HG03280 (cell line): Measurements from ENCODE around the gene GRN.
"Not testable (repeated sequence)": the region's sequence is repeated elsewhere in the genome, so short reads cannot be mapped to it uniquely, and the experiment has no call there.

Source experiments
- ATAC-seq: cut with Tn5 transposase; IDR thresholded peaks from one replicate; pipeline ENCODE4 v1.9.1; 2021; ENCODE audit warnings: mild to moderate bottlenecking, moderate library complexity; ENCODE audit not compliant: unreplicated experiment

GRN gene

DNA sequence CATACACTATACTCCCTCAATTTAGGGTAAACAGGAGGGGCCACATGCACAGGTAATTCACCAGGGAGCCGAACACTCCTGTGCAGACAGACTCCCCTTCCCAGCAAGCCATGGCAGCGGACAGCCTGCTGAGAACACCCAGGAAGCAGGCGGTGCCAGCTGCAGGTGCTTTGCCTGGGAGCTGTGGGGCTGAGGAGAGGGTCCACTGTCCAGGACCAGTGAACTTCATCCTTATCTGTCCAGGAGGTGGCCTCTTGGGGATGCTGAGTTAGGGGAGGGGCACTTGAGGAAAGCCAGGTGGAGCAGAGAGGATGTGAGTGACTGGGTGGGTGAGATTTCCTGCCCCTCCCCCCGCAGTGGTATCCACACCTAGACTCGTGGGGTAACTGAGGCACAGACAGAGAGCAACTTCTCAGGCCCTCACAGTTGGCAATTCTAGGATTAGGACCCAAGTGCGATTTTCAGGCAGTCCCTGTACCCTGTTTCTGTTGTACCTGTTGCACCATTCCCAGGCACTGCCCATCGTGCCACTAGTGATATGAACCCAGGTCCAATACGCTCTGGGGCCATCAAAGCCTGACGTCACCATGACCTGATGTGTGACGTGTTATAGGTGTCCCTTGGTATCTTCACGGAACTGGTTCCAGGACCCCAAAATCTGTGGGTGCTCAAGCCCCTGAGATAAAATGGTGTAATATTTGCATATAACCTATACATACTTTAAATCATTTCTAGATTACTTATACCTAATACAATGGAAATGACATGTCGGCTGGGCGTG is 1.2 kb downstream of the GRN start:
- ATAC-seq = no peak

GRCh38 chr17:44347206-44348055 is 2.3 kb downstream of the GRN start:
- not testable (repeated sequence) for ATAC-seq

DNA sequence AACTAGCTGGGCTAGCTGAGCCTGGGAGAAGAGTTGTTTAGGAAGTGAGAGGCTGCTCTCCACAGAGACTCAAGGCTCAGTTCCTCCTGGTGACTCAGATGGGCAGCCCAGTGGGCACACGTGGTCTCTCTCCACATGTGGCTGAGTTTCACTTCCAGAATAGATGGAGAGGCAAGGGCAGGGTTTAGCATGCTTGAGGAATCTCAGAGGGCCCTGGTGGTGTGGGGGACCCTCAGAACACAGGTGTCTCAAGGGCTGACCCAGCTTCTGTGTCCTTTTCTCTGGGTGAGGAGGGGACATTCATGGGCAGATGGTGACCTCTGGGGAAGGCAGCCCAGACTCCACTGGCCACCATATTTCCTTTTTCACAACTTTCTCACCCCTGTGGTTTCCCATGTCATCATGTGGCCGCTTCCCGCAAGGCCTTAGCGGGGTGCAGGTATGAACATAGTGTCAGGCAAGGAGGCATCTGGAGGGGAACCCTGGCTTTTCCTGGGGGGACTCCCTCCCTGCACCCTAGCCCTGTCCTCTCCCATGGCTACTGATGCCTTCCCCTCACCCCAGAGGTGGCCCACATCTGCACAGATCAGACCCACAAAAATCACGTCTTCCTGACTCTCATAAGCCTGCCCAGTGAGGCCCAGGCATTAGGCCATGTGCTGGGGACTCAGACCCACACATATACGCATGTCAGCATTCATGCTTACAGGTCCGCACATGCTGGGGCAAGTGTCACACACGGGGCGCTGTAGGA is 3.3 kb downstream of the GRN start:
- ATAC-seq = no peak

- no peak for ATAC-seq
Measured at GRCh38 chr17:44348988-44349364, 3.9 kb downstream of the GRN start.

- no peak for ATAC-seq
Measured at GRCh38 chr17:44349553-44350070, 4.5 kb downstream of the GRN start.

DNA sequence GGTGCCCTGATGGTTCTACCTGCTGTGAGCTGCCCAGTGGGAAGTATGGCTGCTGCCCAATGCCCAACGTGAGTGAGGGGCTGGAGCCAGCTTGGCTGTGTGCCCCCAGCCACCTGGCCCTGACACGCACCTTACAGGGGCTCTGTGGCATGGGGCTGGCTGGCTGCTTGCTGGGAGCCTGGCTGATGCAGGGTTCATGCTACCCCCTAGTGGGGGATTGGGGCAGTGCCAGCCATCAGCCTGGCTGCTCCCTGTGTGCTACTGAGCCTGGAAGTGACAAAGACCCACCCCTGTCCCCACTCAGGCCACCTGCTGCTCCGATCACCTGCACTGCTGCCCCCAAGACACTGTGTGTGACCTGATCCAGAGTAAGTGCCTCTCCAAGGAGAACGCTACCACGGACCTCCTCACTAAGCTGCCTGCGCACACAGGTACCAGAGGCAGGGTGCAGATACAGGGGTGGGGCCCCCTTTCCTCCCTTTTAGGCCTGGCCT is 5.7 kb downstream of the GRN start:
- ATAC-seq = no peak

DNA sequence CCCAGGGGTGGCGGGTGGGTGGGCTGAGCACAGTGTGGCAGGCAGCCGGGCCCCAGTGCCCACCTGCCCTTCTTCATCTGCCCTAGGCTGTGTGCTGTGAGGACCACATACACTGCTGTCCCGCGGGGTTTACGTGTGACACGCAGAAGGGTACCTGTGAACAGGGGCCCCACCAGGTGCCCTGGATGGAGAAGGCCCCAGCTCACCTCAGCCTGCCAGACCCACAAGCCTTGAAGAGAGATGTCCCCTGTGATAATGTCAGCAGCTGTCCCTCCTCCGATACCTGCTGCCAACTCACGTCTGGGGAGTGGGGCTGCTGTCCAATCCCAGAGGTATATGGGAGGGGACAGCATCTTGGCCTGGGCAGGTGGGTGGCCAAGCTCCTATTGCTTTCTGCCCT is 6.4 kb downstream of the GRN start:
- ATAC-seq = no peak

GRCh38 chr17:44351961-44352827 is 7.1 kb downstream of the GRN start:
- no peak for ATAC-seq

DNA sequence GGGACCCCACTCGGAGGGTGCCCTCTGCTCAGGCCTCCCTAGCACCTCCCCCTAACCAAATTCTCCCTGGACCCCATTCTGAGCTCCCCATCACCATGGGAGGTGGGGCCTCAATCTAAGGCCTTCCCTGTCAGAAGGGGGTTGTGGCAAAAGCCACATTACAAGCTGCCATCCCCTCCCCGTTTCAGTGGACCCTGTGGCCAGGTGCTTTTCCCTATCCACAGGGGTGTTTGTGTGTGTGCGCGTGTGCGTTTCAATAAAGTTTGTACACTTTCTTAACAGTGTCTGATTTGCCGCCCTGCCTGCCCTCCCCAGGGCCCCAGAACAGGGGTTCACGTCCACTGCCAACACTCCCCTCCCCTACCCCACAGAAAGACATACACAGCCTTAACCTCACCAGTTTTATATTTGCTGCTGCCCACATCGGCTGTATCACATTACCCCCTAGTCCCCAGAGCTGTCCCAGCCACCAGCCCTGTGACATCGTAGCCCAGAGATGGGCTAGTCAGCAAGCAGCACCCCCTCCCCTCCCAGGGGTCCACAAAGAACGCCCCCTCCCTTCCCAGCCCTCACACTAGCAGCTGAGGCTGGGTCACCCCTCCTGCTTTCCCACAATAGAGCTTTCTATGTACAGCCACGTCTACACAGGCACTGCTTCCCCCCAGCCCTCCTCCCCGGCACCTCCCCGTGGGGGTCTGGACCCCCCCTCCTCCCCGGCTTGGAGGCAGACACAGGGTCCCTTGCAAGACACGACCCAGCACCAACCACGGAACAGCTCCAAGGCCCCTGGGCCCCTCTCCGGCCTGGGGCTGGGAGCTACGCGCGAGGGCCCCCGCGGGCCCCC is 7.9 kb downstream of the GRN start:
- ATAC-seq = no peak

- no peak for ATAC-seq
Measured at GRCh38 chr17:44353672-44354331, 8.7 kb downstream of the GRN start.

DNA sequence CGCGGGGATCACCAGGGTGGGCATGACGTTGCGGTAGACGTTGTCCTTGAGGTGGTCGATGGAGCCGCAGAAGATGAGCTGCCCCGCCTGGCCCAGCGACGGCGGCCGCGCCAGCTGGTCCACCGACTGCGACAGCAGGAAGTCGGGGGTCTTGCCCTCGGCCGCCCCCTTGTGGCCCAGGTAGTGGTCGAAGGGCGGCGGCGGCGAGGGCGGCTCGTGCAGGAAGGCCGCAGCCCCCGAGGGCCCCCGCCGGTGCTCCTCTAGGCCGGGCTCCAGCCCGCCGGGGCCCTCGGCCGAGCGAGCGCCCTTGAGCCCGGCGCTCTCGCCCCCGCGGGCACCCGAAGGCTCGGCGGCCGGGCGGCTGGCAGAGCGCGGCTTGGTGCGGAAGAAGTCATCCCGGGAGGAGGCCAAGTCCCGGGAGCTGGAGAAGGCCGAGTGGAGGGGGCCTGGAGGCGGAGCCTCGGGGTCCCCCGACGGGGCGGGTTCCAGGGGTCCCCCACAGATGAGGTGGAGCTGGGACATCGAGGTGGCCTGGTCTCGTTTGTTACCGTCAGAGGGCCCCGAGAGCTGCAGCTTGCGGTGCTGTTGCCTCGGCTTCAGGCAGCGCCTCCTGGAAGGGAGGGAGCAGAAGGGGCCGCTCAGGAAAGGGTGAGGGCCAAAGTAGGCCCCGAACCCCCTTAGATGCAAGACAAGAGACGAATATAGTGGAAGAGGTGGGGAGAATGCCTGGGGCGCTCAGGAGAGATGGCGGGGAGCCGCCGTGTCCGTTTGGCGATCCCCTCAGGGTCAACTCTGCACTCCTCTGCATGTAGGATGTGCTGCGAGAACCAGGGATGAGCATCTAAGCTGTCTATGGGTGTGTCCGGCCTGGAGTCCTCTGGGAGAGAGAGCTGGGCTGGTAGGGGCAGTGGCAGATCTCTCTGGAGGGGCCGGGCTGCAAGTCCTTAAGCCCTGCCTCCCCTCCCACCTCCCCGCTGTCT is 9.8 kb downstream of the GRN start:
- ATAC-seq = no peak

DNA sequence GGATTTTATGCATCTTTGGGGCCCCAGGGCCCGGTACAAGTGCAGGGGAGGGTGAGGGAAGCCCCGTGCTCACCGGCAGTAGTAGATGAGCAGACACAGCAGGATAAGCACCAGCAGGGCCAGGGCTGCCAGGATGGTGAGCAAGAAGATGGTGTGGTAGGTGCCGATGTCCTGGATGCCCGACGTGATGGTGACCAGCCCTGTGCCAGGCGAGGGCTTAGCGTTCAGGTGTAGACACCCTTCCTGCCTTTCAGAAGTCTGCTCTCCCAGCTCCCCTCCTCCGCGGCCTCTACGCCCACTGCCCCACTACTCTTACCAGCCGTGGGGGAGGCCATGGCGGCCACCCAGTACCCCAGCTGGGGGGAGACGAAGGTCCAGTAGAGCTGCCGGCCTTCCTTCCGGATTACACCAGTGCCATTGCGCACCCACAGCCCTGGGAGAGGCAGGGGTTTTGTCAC is 10.6 kb downstream of the GRN start:
- no peak for ATAC-seq

DNA sequence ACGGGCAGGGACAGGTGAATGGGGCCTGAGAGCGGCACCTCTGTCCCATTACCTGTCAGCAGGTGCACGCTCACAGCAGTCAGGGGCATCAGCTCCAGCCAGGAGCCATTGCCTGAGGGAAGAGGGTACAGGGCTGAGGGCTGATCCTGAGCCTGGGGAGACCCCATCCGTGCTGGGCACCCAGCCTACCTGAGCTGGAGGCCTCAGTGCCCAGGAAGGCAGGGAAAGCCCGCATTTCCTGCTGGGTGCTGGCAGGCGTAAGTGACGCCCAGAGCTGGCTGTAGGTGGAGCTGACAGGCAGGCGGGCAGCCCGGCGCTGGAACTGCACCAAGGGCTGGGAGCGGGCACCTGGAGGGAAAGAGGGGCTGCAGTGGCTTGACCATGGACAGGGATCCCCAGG is 11.1 kb downstream of the GRN start:
- ATAC-seq = no peak

- ATAC-seq = no peak
Measured at GRCh38 chr17:44358066-44358465, 13.0 kb downstream of the GRN start.

DNA sequence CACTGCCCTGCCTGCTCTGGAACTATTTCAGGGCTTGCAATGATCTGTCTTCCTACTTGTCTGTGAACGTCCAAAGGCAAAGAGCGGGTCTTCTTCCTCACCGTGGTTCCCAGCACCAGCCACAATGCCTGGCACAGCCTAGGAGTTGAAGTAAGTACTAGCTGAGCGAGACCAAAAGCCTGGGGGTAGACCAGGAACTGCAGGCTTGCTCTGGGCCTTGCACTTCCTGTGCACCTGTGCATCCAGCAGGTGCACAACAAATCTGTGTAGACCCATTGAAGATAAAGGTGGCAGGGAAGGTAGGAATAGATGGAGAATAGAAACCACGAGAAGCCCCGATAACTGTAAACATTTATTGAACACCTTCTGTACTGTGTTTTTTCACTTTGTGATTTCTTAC is 13.9 kb downstream of the GRN start:
- no peak for ATAC-seq

DNA sequence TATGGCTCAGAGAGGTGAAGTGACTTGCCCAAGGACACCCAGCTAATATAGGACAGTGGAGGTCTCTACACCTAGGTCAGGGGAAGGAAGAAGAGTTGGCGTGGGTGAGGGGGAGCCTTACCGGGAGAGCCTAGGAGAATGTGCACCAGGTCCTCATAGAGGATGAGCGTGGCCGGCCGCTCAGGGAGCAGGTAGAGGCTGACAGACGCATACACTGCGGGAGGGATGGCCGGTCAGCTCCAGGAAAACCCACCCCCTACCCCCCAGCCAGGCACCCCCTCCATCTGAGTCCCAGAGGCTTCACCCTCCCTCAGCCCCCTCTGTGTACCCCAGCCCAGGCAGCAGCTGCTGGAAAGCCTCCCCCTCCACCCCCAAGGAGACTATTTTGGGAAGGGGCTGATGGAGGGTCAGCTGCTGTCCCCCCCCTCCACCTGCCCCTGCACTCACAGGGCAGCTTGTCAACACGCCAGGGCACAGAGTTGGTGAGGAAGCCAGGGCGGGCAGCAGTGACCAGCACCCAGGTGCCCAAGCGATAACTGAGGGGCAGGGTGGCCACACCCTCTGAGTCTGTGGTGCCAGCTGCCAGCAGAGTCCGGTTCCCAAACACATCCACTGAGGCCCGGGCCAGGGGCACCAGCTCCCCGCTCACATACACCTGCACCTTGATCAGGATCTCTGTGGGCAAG is 14.5 kb downstream of the GRN start:
- no peak for ATAC-seq

GRCh38 chr17:44360144-44360533 is 15.0 kb downstream of the GRN start:
- ATAC-seq = no peak
